Measurements from ENCODE around the gene RAB20.
"Not testable (repeated sequence)": the region's sequence is repeated elsewhere in the genome, so short reads cannot be mapped to it uniquely, and the experiment has no call there.

The RAB20 gene

DNA sequence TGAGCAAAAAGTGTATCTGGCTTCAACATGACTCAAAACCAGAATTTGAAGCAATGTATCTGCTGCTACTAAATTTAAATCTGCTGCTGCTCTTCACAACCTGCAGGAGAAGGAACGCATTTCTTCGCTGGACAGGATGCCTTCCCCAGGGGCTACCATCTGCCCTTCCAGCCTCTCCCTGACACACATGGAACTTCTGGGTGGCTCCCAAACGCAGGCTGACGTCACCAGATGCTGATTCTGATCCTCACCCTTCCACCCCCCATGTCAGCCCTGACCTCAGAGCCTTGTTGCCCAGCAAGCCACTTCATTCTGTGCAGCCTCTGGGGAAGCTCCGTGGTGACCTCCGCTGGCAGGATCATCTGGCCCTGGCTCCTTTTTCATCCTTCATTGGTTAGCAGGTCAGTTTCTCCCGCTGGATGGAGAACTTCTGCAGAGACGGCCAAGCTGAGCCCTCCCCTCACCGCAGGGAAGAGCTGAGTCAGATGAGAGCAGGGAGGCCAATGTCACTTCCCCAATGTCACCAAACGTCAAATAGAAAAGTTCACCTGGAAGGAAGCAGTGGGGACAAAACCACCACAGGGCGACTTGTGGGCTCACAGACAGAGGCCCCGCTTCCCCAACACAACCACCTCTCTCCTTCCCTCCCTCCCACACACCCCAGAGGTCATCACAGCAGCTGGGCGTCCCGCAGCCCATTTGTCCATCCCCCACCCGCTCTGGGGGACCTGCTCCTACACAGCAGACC is 14.0 kb upstream of the RAB20 start:
- no peak for DNase-seq

DNA sequence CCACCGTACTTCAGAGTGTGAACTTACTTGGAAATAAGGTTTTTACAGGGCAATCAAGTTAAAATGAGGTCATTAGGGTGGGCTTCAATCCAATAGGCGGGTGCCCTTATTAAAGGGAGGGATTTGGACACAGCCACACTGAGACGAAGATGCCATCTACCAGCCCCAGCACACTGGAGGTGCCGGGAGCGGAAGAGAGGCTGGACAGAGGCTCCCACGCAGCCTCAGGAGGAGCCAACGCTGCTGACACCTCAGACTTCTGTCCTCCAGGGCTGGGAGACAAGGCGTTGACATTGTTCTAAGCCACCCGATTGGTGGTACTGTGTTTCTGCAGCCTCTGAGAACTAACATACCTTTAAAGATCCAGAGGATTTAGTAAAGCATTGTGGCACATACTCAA is 12.6 kb upstream of the RAB20 start:
- no peak for DNase-seq

DNA sequence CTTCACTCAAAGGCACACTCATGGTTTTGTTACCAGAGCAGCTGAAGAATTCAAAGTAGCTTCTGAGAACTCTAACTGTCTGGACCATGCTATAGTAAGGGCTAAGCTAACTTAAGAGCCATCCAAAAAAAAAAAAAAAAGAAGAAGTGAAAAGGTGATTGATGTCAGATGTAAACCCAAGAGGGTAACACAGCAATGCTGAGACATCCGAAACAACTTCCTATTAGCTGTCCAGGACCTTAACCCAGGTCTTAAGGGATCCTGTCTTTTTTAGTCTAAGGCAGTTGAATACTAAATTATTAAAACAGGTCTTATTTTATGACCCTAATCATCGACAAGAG is 11.2 kb upstream of the RAB20 start:
- DNase-seq: no peak

DNA sequence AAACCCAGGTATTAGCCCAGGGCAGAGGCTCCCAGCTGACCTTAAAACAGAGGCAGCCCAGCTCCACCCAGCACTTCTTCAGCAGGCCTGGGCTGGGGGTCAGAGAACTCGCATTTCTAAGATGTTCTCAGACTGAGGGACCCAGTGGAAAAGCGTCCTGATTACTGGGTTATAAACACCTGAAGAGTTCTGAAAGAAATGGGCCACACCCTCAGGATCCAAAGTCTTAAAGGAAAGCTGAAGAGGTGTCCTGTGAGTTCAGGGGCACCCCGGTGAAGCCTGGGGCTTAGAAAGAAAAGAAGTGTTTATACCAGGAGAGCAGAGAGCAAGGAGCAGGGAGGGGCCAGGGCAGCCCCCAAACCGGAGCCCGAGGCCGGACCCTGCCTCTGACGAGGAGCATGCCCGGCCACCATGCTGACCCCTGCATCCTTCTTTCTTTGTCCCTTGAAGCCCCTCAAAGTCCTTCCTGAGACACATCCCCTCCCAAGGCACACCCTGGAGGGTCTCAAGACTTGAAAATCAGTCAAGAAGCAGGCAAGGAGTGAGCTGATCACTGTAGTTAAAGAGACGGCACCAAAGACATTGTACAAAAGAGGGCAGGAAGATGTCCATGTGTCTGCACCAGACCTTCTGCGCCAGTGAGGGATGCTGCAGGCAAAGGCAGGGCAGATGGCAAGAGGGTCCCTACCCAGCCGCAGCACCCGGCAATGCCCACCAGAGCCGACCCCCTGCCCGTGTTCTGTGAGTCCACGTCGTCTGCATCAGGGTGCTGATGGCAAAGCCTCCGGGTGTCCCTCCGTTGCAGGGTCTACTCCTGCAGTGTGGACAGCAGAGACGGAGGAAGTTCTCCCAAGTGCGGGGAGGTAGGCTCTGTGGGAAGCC is 10.6 kb upstream of the RAB20 start:
- no peak for DNase-seq

DNA sequence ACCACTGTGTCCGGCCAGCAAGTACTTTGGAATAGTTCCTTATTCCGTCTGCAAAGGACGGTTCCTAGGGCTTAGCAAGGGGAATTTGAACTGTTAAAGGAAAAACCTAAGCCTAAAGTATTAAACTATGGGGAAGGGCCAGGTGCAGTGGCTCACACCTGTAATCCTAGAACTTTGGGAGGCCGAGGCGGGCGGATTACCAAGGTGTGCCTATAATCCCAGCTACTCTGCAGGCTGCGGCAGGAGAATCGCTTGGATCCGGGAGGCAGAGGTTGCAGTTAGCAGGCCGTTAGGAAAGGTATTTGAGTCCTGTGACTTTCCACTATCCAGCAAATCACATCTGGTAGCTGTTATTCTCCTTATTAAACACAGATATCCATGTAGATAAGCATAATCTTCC is 9.4 kb upstream of the RAB20 start:
- no peak for DNase-seq

DNA sequence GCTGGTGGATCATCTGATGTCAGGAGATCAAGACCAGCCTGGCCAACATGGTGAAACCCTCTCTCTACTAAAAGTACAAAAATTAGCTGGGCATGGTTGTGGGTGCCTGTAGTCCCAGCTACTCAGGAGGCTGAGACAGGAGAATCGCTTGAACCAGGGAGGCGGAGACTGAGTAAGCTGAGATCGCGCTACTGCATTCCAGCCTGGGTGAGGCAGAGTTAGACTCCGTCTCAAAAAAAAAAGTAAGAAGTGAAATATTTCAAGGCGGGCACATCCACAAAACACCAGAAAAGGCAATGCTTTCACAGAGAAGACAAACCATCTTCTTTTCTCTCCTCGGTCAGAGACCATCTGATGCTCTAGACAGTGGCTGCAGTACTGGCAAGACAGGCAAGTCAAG is 8.4 kb upstream of the RAB20 start:
- DNase-seq: not testable (repeated sequence)

DNA sequence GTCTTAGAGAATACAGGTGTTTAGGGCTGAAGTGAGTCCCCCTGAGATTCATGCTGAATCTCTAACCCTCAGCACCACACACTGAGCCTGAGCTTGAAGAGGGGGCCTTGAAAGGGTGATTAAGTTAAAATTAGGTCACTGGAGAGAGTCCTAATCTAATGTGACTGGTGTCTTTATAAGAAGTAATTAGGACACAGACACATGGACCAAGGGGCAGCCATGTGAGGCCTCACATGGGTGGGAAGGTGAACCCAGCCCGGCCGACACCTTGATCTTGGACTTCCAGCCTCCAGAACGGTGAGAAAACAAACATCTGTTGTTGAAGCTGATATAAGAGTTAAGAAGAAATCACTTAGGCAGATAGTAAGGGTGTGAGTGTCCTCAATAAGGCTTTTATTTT is 7.1 kb upstream of the RAB20 start:
- no peak for DNase-seq

DNA sequence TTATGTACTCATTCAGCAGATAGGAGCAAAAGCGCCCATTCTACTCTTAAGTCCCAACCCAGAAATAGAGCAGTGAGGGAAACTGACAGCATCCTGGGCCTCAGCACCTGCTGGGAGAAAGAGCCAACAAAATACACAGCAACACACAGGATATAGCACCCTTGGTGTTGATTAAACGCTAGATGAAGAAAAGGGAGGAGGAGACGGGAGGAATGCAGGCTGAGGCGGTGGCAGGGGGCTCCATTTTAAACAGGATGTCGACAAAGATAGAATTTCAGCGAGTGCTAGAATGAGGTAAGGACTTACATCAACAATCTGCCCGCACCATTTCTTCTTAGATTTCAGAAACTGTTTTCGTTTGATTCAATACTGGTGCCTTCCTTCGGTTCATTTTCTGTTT is 4.6 kb upstream of the RAB20 start:
- DNase-seq: no peak

DNA sequence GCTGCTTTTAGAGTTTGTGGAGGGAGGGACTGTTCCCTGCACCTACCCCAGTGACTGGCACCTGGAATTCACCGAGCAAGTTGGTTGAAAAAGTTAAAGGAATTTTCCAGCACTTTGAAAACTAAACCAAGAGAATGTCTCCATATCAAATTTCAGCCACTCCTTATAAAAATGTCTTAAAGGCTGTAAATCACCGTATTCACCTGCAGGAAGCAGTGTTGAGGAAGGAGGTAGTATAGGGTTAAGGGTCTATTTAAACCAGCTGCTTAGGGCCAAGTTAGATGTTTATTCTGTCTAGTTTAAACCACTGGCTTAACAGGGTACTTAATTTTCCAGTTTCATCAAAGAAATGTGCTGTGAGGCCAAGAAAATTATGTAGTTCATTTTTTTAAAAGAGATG is 3.8 kb upstream of the RAB20 start:
- no peak for DNase-seq

DNA sequence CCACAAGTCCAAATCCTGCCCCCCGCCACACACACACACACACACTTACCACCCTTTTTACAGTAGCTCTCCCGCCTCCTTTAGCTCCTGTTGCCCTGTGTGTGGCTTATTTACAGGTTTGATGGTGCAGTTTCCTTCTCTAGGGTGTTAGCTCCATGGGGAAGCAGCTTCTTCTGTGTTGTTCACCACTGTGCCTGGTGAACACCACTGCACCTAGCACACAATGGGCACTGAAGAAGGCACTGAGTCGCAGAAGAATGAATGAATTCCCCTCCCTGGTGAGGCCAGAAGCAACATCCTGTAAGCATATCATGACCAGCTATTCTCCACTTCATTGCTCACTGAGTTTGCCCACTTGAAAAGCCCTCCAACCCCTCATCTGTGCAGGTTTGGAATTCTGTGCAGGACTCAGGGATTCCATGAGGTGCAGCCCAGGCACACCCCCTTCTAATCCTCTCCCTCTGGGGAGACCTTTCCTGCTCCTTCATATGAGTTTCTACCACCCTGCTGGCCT is 3.0 kb upstream of the RAB20 start:
- no peak for DNase-seq

DNA sequence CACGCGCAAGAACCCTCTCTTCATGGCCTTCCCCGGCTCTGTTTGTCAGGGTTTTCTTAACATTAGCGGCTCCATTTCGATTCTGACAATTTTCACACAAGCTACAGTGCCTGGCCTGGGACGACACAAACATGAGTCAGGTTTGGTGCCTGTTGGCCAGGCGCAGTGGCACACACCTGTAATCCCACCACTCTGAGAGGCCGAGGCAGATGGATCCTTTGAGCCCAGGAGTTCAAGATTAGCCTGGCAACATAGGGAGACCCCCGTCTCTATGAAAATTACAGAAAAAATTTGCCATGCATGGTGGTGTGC is 1.9 kb upstream of the RAB20 start:
- no peak for DNase-seq

DNA sequence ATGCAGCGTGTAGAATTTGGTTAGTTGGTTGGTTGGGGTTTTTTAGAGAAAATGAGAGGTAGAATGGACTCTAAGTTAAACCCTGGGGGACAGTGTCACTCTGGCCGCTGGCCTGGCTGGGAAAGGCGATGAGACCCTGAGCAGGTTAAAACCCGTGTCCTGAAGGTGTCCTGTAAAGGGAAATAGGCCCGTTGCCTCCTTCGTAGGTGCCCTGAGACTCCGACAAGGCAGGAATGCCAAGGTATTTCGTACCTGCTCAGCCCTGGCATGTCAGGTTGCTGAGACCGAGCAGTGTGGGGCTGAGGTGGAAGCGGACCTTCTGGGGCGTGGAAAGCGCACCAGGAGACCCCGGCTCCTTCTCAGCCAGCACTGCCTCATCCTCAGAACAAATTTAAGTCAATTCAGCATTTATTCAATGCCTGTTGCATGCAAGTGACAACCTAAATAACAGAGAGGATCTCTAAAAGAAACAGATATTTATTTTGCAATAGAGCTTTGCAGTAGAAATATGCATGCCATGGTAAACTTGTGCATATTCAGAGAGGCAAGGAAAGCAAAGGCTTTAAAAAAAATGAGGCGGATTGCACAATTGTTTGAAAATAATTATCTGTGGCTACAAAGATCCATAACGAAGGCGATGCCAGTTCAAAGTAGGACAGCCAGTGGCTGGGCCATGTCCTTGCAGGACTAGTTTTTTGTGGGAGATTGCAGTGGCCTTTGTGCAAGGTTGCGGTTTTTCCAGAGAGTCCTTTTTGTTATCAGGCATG is 1.4 kb upstream of the RAB20 start:
- DNase-seq: no peak

DNA sequence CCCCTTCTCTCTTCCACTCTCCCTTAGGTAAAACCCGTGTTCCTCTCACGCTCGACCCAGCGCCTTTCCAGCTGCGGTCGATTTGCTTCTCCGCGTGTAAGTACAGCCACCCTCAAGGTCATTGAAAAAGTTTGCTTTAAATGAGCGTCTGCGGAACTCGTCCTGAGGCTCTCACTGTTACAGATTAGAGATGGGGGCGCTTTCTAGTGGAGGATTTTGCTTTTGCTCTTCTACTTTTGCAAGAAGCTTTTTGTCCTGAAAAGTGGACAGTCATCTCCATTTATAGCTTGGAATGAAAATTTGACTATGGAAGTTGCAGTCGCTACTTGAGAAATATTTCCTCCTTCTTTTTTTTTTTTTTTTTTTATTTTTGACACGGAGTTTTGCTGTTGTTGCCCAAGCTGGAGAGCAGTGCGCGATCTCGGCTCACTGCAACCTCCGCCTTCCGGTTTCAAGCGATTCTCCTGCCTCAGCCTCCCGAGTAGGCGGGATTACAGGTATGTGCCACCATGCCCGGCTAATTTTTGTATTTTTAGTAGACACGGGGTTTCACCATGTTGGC is 595 bp upstream of the RAB20 start:
- DNase-seq: no peak

DNA sequence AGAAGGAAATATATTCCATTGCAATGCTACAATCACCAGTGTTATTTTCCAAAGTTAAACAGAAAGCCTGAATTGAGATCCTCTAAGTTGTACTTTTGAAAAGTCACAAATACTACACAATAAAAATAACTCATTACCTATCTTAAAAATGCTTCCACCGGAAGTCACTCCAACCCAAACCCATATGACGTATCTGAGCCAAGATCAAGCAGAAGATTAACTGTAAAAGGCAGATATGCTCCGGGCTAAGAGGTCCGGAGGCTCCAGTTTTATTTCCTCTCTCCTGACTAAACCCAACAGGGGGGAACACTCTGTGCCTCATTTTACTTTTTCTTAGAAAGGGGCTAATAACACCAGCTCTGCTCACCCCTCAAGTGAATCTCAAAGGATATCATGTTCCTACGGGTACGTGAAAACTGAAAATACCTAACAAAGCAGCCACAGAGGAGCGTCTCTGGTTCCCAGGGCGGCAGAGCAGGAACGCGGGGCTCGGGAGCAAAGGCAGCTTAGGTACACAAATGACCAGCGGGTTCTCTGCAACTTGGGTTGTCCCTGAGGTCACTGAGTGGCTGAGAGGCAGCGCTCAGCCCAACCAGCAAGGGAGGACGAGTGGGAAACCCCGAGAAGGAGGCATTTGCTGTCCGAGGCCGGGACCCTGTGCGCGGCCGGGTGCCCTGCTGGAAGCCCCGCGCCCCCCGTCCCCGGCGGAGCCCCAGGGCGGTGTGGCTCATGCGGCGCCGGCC is 750 bp downstream of the RAB20 start:
- DNase-seq: no peak

DNA sequence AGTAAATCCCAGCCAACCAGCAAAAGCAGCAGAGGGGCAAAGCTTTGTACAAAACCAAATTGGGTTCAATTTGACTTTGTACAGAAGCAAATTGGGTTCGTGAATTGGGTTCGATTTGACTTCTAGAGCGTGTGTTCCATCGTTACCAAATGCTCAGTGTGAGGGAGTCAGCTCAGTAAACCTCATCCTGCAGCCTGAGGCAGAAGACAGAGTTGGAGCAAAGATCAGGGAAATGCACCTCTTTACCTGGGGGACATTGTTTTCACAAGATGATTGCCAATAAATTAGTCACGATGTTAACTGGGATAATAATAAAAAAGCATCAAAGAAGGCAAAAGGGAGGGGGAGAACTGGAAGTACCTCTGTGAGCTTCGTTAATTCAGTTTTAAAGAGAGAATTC is 1.5 kb downstream of the RAB20 start:
- DNase-seq: no peak

DNA sequence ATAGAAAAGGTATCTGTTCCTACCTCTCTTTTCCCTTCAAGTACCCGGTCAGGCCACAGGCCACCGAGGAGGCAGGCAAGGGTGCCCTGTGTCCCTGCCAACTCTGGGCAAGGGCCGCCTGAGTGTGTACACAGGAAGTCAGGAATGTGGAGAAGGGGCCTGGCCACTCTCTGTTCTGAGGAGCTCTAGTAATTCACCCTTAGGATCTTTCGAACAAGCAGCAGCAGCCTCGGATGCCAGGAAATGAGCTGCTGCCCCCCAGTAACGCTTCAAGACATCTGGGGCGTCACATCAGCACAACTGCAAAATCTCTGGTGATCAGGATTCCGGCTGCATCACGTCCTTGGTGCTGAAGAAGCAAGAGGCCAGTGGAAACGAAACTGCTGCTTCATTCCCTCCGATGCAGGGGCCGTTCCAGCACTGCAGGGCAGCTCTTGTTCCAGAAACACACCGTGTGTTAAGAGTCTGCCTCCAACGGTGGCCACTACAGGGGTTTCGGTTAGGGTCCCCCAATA is 2.0 kb downstream of the RAB20 start:
- DNase-seq: no peak

DNA sequence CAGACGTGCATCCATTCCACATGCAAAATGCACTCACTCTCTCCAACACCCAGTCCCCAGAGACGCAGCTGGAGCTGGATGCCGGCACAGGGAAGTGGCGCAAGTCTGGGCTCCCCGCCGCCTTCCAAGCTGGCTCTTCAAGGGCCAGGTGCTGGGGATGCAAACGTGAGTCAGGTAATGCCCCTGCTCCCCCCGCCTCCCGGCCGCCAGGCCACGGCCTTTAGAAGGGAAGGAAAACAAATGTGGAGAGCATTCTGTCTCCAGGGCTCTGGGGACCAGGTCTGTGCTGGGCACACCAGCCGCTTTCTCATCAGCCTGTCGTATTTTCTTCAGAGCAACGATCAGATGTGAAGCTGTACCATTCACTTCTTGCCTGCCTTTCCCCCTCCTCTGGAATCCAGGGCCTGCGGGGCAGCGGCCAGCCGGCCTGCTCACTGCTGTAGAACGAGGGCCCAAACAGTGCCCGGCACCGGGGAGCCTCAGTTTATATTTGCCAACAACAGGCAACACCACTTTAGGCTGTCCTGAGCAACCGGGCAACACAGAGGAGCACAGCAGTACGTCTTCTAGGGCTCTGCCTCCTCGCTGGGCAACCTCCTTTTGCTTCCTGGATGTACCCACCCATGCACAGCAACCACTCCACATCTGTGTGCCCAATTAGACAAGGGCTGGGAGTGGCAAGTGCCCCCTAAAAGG is 3.8 kb downstream of the RAB20 start:
- no peak for DNase-seq

DNA sequence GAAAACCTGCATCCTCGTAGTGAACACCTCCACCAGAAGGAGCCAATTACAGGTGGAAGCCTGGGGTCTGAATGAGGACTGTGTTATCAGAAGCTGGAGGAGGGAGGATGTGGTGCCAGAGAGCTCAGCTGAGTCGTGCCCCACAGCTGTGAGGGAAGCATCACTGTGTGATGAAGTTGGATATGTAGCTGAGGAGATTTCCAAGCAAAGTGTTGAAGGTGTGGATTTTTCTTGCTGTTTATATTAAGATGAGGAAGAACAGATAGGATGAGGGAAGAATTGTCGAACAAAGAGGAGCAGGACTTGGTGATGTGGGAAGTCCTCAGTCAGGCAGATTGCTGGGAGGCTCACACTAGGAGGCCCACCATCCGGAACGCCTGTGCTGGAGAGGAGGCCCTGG is 4.4 kb downstream of the RAB20 start:
- no peak for DNase-seq

DNA sequence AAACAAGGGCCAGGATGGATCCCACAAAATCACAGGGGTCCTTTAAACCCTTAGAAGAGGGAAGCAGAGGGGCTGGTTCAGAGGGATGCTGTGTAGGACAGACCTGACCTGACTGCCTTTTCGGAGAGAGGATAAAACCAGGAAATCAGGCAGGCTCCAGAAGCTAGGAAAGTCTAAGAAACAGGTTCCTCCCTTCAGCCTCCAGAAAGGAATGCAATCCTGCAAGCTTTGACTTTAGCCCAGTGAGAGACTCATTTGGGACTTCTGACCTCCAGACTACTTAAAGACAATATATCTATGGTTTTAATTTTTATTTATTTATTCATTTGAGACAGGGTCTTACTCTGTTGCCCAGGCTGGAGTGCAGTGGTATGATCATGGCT is 5.3 kb downstream of the RAB20 start:
- DNase-seq: no peak

DNA sequence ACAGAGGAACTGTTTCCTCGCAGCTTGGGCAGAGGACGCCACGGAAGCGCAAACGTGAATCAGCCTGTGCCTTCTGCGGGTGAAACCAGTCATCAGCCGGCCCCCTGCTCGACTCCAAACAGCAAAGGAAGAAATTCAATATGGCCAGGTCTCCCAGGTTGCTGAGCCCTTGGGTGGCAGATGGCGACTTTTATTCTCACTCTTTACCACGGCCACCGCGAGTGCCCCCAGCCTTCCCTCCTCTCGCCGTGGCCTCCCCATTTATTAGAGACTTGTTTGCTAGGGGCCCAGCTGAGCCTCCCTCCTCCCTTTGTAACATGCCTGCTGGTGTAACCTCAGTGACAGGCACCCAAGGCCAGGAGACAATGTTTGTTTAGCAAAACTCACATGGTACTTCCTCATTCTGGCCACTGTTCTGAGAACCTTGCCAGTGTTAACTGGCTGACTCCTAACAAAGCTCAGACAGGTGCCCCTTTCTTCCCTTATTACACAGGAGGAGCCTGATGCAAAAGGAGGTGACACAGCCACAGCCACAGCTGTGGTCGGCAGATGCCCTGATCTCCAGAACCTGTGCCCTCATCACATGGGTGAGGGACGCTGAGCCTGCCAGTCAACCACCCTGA is 5.8 kb downstream of the RAB20 start:
- DNase-seq: no peak

DNA sequence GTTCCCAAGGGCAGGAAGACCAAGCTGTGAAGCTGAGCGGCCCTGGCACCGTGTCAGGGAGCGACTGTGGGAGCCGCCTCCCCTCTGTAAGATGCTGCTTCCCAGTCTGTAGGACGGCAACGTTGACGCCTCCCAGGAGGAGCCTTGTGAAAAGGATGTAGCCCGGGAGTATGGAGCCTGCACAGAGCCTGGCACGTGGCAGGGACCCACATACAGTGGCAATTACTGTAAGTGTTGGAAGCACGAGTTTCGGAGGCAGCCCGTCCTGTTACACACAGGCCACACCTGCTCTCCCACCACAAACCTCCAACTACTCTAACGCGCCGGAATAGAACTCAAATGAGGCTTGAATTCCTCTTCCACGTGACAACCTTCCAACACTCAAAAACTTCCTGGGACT is 6.6 kb downstream of the RAB20 start:
- no peak for DNase-seq

Measured in stimulated activated CD4-positive, alpha-beta T cell treated with anti-CD3 and anti-CD28 coated beads, Interleukin-4, amount 100 ng/mL, for 1 hour (primary cell).